Measurements from ENCODE around the gene SPP1.

Gene SPP1

GRCh38 chr4:87944967-87945366, 30.5 kb upstream of the SPP1 start:
- DNase-seq (ENCODE audit: insufficient read length, low spot score) (no peak), FAIRE-seq (no peak)
- TF ChIP-seq, protein P1, sequence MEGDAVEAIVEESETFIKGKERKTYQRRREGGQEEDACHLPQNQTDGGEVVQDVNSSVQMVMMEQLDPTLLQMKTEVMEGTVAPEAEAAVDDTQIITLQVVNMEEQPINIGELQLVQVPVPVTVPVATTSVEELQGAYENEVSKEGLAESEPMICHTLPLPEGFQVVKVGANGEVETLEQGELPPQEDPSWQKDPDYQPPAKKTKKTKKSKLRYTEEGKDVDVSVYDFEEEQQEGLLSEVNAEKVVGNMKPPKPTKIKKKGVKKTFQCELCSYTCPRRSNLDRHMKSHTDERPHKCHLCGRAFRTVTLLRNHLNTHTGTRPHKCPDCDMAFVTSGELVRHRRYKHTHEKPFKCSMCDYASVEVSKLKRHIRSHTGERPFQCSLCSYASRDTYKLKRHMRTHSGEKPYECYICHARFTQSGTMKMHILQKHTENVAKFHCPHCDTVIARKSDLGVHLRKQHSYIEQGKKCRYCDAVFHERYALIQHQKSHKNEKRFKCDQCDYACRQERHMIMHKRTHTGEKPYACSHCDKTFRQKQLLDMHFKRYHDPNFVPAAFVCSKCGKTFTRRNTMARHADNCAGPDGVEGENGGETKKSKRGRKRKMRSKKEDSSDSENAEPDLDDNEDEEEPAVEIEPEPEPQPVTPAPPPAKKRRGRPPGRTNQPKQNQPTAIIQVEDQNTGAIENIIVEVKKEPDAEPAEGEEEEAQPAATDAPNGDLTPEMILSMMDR (IDR thresholded peaks at IDR 0.05; ENCODE audit: insufficient read depth, missing control alignments) = no peak

DNA sequence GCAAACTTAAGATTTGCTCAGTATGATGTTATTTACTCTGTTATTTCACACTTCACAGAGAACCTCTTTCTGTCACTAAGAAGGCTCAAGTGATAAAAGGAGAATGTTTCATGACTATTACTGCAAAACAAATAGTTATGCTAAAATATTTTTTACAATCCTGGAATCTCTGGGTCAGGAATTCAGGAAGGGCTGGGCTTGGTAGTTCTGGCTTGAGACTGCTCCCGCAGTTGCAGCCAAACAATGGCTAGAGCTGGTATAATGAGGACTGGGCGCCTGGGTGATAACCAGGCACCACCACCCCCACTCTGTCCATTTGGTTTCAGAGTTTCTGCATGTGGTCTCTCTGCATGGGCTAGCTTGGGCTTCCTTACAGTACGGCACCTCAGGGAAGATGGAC, 28.7 kb upstream of the SPP1 start:
- FAIRE-seq (no peak), DNase-seq (ENCODE audit: insufficient read length, low spot score) (no peak)
- TF ChIP-seq, protein P1 (IDR thresholded peaks at IDR 0.05; ENCODE audit: insufficient read depth, missing control alignments) = no peak

- TF ChIP-seq, protein P1 (IDR thresholded peaks at IDR 0.05; ENCODE audit: insufficient read depth, missing control alignments) = no peak
- DNase-seq (ENCODE audit: insufficient read length, low spot score) = no peak
- no peak for FAIRE-seq
These were observed 27.9 kb upstream of the SPP1 start for GRCh38 chr4:87947381-87948160.

- FAIRE-seq (no peak), DNase-seq (ENCODE audit: insufficient read length, low spot score) (no peak)
- TF ChIP-seq, protein P1 (IDR thresholded peaks at IDR 0.05; ENCODE audit: insufficient read depth, missing control alignments) = no peak
These were observed 25.6 kb upstream of the SPP1 start for GRCh38 chr4:87949961-87950360.

DNA sequence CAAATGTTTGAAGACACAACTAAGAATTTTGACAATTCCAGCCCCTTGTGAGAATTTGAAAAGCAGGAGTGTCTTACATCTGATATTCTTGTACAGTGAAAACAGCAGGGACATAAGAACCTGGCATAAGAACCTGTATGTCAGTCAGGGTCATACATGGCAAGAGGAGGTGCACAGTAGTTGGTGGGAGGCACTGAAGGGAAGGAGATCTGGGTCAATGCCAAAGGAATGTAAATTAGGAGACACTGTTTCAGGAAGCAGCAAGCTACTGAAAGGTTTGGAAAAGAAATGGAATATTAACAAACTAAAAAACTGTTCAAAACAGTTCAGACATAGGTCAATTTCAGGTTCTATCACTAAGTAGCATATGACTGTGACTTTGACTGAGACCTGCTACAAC, 25.0 kb upstream of the SPP1 start:
- TF ChIP-seq, protein P1 (IDR thresholded peaks at IDR 0.05; ENCODE audit: insufficient read depth, missing control alignments) = no peak
- FAIRE-seq (no peak), DNase-seq (ENCODE audit: insufficient read length, low spot score) (no peak)

GRCh38 chr4:87950936-87951511, 24.5 kb upstream of the SPP1 start:
- TF ChIP-seq, protein P1 (IDR thresholded peaks at IDR 0.05; ENCODE audit: insufficient read depth, missing control alignments) = no peak
- no peak for FAIRE-seq
- no peak for DNase-seq (ENCODE audit: insufficient read length, low spot score)

GRCh38 chr4:87953826-87954225, 21.7 kb upstream of the SPP1 start:
- TF ChIP-seq, protein P1 (IDR thresholded peaks at IDR 0.05; ENCODE audit: insufficient read depth, missing control alignments) = no peak
- DNase-seq (ENCODE audit: insufficient read length, low spot score) = no peak
- no peak for FAIRE-seq

All from D721Med (cell line).